Measurements from ENCODE around the gene UBASH3B. TPM values are rescaled to one million over a fixed set of nuclear protein-coding genes. Genes with fewer than 3 reads are reported as not detected.

The UBASH3B gene
- total RNA-seq, 1 donor from 2014 or later: 17.9 TPM

DNA sequence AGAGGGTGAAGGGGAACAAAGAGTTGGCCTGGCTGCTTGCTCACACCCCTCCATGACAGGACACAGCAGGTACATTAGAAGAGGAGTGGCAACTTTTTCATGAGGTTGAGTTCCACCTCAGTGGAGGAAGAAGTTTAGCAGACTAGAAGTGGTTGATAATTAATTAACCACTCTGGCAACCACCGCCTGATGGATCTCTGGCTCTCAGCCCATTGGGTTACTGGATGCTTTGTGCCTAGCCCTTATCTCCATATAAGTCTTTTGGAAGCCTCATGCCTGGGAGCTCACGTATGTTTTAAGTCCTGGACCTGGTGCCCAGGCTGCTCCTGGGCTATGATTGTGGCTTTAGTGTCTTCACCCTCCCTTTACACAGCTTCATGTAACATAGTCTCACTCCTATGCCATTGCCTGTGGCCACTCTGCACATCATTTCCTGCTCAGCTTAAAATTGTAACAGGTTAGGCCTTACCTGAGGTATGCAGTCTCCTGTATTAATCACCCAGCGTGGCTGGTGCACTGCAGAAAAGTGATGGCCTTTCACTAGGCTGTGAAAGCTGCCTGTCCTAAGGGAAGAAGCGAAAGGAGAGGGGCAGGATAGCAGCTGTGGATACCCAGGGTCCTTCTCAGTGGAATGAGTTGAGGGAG, 110.1 kb downstream of the UBASH3B start:
- H3K27me3 Mint-ChIP-seq (ENCODE audit: insufficient read depth): peaks cover 12% of the 10 kb centered on the region
- intact Hi-C loops (cut with micrococcal nuclease): no loop called here
- DNase-seq (ENCODE audit: low spot score): no peak
- H3K27ac Mint-ChIP-seq: no peak overlapping the region
- no peaks in the 10 kb centered on the region for H3K36me3 Mint-ChIP-seq (ENCODE audit: low read depth)
- no peaks in the 10 kb centered on the region for H3K9me3 Mint-ChIP-seq
- H3K4me1 Mint-ChIP-seq (ENCODE audit: low read depth): no peaks in the 10 kb centered on the region
- H3K4me3 Mint-ChIP-seq: no peak overlapping the region

- Mint-ChIP-seq H3K27me3 (ENCODE audit: insufficient read depth) (peaks cover 24% of the 10 kb centered on the region), H3K9me3 (no peaks in the 10 kb centered on the region), H3K27ac (no peak overlapping the region), H3K4me3 (no peak overlapping the region), H3K4me1 (ENCODE audit: low read depth) (no peaks in the 10 kb centered on the region), H3K36me3 (ENCODE audit: low read depth) (no peaks in the 10 kb centered on the region)
- intact Hi-C loops (cut with micrococcal nuclease): no loop called here
- no peak for DNase-seq (ENCODE audit: low spot score)
These were observed 113.7 kb downstream of the UBASH3B start for GRCh38 chr11:122769126-122769780.

- Mint-ChIP-seq H3K27me3 (ENCODE audit: insufficient read depth) (peaks cover 21% of the 10 kb centered on the region), H3K4me1 (ENCODE audit: low read depth) (peaks cover 12% of the 10 kb centered on the region)
These were observed 117.4 kb downstream of the UBASH3B start for GRCh38 chr11:122772945-122773344.

GRCh38 chr11:122773781-122774266, 118.3 kb downstream of the UBASH3B start:
- DNase-seq (ENCODE audit: low spot score): no peak
- intact Hi-C loops (cut with micrococcal nuclease): no loop called here
- H3K27ac Mint-ChIP-seq: no peak overlapping the region
- H3K4me1 Mint-ChIP-seq (ENCODE audit: low read depth): peaks cover 19% of the 10 kb centered on the region
- H3K36me3 Mint-ChIP-seq (ENCODE audit: low read depth): no peaks in the 10 kb centered on the region
- H3K9me3 Mint-ChIP-seq: no peaks in the 10 kb centered on the region
- peaks cover 20% of the 10 kb centered on the region for H3K27me3 Mint-ChIP-seq (ENCODE audit: insufficient read depth)
- no peak overlapping the region for H3K4me3 Mint-ChIP-seq

More at GRCh38 chr11:122772945-122773344, 117.4 kb downstream of the UBASH3B start:
- H3K9me3 Mint-ChIP-seq: no peaks in the 10 kb centered on the region
- DNase-seq (ENCODE audit: low spot score): no peak
- H3K36me3 Mint-ChIP-seq (ENCODE audit: low read depth): no peaks in the 10 kb centered on the region
- intact Hi-C loops (cut with micrococcal nuclease): no loop called here
- H3K27ac Mint-ChIP-seq: no peak overlapping the region
- H3K4me3 Mint-ChIP-seq: no peak overlapping the region

- DNase-seq (ENCODE audit: low spot score): no peak
- peaks cover 20% of the 10 kb centered on the region for H3K27me3 Mint-ChIP-seq (ENCODE audit: insufficient read depth)
- no peaks in the 10 kb centered on the region for H3K36me3 Mint-ChIP-seq (ENCODE audit: low read depth)
- no peak overlapping the region for H3K27ac Mint-ChIP-seq
- H3K4me1 Mint-ChIP-seq (ENCODE audit: low read depth): peaks cover 19% of the 10 kb centered on the region
- H3K9me3 Mint-ChIP-seq: no peaks in the 10 kb centered on the region
- intact Hi-C loops (cut with micrococcal nuclease): no loop called here
- no peak overlapping the region for H3K4me3 Mint-ChIP-seq
These were observed 120.3 kb downstream of the UBASH3B start for GRCh38 chr11:122775675-122776271.

DNA sequence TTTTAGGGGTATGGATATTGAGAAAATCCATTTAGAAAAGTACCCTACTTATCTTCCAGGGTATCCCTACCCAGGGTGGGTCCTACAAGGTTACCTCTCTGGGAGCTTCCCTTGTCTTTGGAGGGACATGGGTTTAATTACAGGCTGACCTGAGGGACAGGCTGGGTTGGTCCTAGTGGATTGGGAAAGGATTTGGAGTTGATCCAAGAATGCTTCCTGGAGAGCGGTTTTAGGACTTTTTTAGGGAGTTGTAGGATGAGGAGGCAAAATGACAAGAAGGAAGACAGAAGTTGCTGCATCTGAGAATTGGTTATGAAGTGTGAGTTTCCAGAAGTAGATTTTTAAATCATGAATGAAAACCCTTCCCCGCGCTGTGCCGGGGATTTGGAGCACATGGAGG, 121.0 kb downstream of the UBASH3B start:
- Mint-ChIP-seq H3K9me3 (no peaks in the 10 kb centered on the region), H3K27ac (no peak overlapping the region), H3K27me3 (ENCODE audit: insufficient read depth) (peaks cover 26% of the 10 kb centered on the region), H3K36me3 (ENCODE audit: low read depth) (no peaks in the 10 kb centered on the region), H3K4me3 (no peak overlapping the region), H3K4me1 (ENCODE audit: low read depth) (peaks cover 19% of the 10 kb centered on the region)
- intact Hi-C loops (cut with micrococcal nuclease): no loop called here
- DNase-seq (ENCODE audit: low spot score): no peak

DNA sequence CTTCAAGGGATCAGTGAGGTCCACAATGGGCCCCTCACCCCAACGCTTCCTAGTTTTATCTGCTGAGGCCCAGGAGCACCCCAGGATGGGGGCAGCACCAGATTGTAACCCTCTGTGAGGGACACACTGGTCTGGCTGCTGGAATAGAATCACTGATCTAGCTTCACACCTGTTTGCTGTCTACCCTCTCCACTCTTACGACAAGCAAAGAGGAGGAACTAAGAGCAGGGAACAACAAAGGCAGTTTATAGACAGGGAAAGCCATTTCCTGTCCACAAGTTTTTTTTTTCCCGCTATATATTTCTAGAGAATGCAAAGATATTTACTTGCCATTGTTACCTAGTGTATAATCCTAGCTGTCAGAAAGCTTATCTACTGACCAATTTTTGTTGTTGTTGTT, 121.8 kb downstream of the UBASH3B start:
- peaks cover 26% of the 10 kb centered on the region for H3K27me3 Mint-ChIP-seq (ENCODE audit: insufficient read depth)
- DNase-seq (ENCODE audit: low spot score): no peak
- H3K4me1 Mint-ChIP-seq (ENCODE audit: low read depth): peaks cover 19% of the 10 kb centered on the region
- H3K36me3 Mint-ChIP-seq (ENCODE audit: low read depth): no peaks in the 10 kb centered on the region
- H3K9me3 Mint-ChIP-seq: no peaks in the 10 kb centered on the region
- H3K4me3 Mint-ChIP-seq: no peak overlapping the region
- no peak overlapping the region for H3K27ac Mint-ChIP-seq
- intact Hi-C loops (cut with micrococcal nuclease): no loop called here

- DNase-seq (ENCODE audit: low spot score): no peak
- Mint-ChIP-seq H3K9me3 (no peaks in the 10 kb centered on the region), H3K4me1 (ENCODE audit: low read depth) (peaks cover 19% of the 10 kb centered on the region), H3K36me3 (ENCODE audit: low read depth) (no peaks in the 10 kb centered on the region), H3K27ac (peak overlapping the region; percentile 46), H3K27me3 (ENCODE audit: insufficient read depth) (peaks cover 23% of the 10 kb centered on the region), H3K4me3 (peak overlapping the region; percentile 13)
- intact Hi-C loops (cut with micrococcal nuclease): loop anchor here (1.0 kb wide), 2 partner anchors 32 to 78 kb away; no protein-coding TSS in a partner anchor
These were observed 122.6 kb downstream of the UBASH3B start for GRCh38 chr11:122778148-122778547.

- Mint-ChIP-seq H3K27ac (no peak overlapping the region), H3K36me3 (ENCODE audit: low read depth) (no peaks in the 10 kb centered on the region), H3K9me3 (no peaks in the 10 kb centered on the region), H3K27me3 (ENCODE audit: insufficient read depth) (peaks cover 15% of the 10 kb centered on the region), H3K4me1 (ENCODE audit: low read depth) (peaks cover 19% of the 10 kb centered on the region), H3K4me3 (no peak overlapping the region)
- no peak for DNase-seq (ENCODE audit: low spot score)
- intact Hi-C loops (cut with micrococcal nuclease): no loop called here
These were observed 123.6 kb downstream of the UBASH3B start for GRCh38 chr11:122779047-122779629.

- intact Hi-C loops (cut with micrococcal nuclease): loop anchor here (2.0 kb wide), 1 partner anchor 58 kb away; no protein-coding TSS in a partner anchor
- H3K4me3 Mint-ChIP-seq: no peak overlapping the region
- DNase-seq (ENCODE audit: low spot score): no peak
- peaks cover 18% of the 10 kb centered on the region for H3K4me1 Mint-ChIP-seq (ENCODE audit: low read depth)
- H3K36me3 Mint-ChIP-seq (ENCODE audit: low read depth): no peaks in the 10 kb centered on the region
- H3K27me3 Mint-ChIP-seq (ENCODE audit: insufficient read depth): peaks cover 10% of the 10 kb centered on the region
- H3K27ac Mint-ChIP-seq: no peak overlapping the region
- no peaks in the 10 kb centered on the region for H3K9me3 Mint-ChIP-seq
These were observed 124.9 kb downstream of the UBASH3B start for GRCh38 chr11:122780296-122780949.

GRCh38 chr11:122781378-122782195, 126.1 kb downstream of the UBASH3B start:
- H3K27me3 Mint-ChIP-seq (ENCODE audit: insufficient read depth): peaks cover 10% of the 10 kb centered on the region
- no peak overlapping the region for H3K4me3 Mint-ChIP-seq
- H3K36me3 Mint-ChIP-seq (ENCODE audit: low read depth): no peaks in the 10 kb centered on the region
- intact Hi-C loops (cut with micrococcal nuclease): loop anchor here (1.0 to 2.0 kb wide), 7 partner anchors 27 to 201 kb away; partner anchors contain the start of gene UBASH3B
- no peaks in the 10 kb centered on the region for H3K9me3 Mint-ChIP-seq
- no peak overlapping the region for H3K27ac Mint-ChIP-seq
- peaks cover 12% of the 10 kb centered on the region for H3K4me1 Mint-ChIP-seq (ENCODE audit: low read depth)
- DNase-seq (ENCODE audit: low spot score): peak; percentile 50

DNA sequence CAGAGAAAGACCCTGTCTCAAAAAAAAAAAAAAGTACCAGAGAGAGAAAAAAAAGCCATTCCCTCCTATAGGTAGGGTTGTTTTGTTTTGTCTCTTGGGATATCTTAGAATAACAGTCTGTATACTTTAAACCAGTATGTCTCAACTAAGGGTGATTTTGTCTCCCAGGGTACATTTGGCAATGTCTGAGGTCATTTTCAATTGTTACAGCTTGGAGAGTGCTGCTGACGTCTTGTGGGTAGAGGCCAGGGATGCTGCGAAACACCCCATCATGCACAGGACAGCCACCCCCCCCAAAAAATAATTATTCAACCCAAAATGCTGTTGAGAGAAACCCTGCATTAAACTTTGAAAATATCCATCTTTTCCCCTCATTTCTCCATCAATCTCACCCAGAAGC, 126.7 kb downstream of the UBASH3B start:
- Mint-ChIP-seq H3K4me1 (ENCODE audit: low read depth) (peaks cover 12% of the 10 kb centered on the region), H3K27ac (no peak overlapping the region), H3K4me3 (no peak overlapping the region), H3K9me3 (no peaks in the 10 kb centered on the region), H3K27me3 (ENCODE audit: insufficient read depth) (peaks cover 10% of the 10 kb centered on the region), H3K36me3 (ENCODE audit: low read depth) (no peaks in the 10 kb centered on the region)
- intact Hi-C loops (cut with micrococcal nuclease): no loop called here
- DNase-seq (ENCODE audit: low spot score): no peak
